ENCODE results near the gene NFX1.
A peak's percentile ranks its signal among the peaks of the same experiment; 100 is the strongest.
"Not testable (repeated sequence)": the region's sequence is repeated elsewhere in the genome, so short reads cannot be mapped to it uniquely, and the experiment has no call there.

NFX1 gene

GRCh38 chr9:33366979-33367480 lies 76.7 kb downstream of the NFX1 start:
- DNase-seq = no peak

DNA sequence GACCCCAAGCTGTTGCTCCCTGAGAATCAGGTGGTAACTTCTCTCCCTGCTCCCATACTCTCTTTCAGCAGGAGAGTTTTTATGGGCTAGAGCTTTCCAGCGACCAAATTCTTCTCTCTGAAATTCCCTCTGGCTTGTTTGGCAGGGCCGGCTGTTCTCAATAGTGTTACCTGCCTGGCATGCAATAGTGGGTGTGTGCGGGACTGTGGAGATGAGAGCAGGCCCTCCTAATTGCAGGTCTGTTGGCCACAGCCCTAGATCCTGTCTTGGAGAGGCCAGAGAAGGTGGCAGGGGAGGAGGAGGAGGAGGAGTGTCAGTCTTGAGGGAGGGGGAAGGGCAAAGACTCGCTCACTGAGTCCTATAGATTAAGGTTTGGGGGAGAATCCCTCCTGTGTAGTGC lies 82.6 kb downstream of the NFX1 start:
- DNase-seq = no peak

- DNase-seq = no peak
Observed at GRCh38 chr9:33374190-33374589, 83.9 kb downstream of the NFX1 start.

DNA sequence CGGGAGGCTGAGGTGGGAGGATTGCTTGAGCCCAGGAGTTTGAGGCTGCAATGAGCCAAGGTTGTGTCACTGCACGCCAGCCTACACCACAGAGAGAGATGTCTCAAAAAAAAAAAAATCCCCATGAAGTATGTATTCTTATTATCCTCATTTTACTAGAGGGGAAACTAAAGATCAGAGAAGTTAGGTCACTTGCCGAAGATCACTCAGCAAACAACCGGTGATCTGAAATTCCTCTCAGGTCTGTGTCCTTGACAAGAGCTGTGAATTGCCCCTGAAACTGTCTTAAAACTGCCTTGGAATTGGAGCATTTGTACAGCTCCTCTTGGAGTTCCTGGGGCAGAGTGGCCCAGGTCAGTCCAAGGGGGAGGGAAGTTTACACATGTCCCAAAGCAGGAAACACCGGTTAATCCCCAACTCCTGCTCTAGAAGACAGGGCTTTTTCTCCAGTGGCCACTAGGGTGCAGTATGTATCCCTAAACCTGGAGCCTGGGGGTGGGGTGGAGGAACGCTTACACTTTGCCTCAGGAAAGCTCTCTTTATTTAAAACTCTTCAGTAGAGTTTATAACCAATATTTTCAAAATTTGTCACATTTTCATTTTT lies 84.4 kb downstream of the NFX1 start:
- peak; percentile 69 to 76 for DNase-seq

DNA sequence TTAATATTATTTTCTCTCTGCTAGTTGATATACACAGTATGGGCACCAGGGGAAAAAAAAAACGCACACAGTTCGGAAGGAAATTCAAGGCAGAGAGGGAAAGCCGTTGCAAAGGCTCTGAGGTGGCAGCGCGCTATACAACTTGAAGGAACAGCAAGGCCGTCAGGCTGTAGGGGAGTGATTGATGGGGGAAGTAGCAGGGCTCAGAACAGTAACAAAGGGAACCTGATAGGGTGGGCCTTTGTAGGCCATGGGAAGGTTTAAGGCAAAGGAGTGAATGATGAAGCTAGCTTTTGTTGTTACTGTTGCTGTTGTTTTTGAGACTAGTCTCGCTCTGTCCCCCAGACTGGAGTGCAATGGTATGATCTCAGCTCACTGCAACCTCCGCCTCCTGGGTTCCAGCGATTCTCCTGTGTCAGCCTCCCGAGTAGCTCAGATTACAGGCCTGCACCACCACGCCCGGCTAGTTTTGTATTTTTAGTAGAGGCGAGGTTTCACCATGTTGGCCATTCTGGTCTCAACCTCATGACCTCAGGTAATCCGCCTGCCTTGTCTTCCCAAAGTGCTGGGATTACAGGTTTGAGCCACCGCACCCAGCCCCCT lies 85.0 kb downstream of the NFX1 start:
- DNase-seq = no peak

DNA sequence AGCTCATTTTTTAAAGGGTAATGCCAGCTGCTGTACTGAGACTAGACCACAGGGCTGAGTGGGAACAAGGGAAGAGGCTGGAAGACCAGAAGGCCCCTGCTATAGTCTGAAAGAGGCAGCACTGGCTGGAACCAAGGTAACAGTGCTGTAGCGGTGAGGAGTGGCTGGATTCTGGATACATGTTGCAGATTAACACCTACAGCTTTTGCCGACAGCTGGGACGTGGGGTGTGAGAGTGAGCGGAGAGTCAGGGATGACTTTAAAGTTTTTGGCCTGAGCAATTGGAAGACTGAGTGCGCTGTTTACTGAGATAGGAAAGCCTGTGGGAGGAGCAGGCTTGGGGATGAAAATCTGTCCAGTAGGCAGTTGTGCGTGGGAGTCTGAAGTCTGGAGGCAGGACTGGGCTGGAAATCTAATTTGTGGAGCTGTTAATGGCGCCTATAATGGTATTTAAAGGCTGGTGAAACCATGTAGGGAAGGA lies 85.6 kb downstream of the NFX1 start:
- DNase-seq = no peak

DNA sequence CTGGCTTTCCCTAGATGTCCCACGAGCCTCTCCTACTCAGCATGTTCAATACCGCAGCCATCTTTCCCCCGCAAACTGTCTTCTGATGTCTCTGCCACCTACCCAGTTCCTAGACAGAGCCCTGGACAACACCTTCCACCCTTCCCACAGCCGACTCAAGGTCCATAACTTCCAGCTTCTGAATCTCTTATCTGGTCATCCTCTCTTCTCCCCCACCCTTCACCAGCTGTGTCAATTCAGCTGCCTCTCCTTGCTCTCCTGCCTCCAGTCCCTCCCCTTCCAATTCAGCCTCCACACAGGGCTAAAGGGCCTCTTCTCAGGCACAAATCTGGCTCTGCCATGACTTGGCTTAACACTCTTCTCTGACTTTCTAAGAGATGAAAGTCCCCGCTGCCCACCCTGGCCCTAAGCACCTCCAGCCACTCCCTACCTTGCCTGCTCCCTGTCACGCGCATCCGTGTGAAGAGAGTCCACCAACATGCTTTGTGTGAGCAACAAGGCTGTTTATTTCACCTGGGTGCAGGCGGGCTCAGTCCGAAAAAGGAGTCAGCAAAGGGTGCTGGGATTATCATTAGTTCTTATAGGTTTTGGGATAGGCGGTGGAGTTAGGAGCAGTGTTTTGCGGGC lies 86.9 kb downstream of the NFX1 start:
- no peak for DNase-seq

GRCh38 chr9:33378121-33378795 lies 87.9 kb downstream of the NFX1 start:
- DNase-seq = no peak

- DNase-seq = no peak
Observed at GRCh38 chr9:33379666-33380389, 89.5 kb downstream of the NFX1 start.

DNA sequence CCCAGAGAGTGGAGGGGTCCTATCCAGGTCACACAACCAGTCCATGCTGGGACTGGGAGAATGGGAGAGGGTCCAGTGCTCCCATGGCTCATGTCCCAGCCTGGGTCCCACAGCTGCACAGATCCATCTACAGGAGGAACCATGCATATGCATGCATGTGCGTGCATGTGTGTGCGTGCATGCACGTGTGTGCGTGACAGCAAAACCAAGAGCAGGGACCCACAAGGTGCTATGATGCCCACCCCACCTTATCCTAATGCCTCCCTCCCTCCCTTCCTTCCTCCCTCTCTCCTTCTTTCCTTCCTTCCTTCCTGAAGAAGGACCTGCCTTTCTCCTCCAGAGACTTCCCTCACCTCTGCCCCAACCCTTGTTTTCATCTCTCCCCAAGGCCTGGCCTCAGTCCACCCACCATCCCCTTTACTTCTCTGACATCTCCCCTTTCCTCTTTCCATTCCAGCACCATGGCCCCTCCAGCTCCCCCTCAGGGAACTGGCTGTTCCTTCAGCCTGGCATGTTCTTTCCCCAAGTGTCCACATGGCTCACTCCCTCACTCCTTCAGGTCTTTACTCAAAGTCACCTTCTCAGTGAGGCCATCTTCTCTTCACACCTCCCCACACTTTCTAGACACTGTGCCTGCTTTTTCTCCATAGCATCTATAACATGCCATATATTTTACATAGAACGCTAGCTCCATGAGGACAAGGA lies 90.2 kb downstream of the NFX1 start:
- no peak for DNase-seq

DNA sequence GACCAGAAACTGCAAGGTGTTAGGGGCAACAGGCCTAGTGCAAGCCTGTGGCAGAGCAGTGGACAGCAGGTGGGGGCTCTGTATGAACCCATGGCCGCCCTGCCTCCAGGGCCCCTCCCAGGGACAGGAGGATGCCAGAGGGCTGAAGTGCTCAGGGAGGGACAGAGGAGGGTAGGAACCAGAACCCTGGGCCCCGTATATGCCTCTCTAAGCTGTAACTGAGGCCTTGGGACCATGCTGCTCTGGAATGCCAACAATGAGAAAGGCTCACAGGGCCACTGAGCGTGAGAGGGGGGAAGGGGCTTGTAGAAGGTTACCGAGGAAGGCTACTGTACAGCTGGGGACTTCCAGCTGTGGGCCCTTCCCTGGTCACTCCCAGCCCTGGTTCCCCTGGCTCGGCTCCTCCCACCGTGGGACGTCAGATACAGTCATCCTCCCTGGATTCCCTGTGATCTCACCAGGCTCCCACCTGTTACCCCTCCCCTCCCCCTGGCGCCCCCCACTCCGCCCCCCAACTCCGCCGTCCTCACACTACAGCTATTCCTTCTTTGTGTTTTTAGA lies 91.0 kb downstream of the NFX1 start:
- no peak for DNase-seq

- not testable (repeated sequence) for DNase-seq
Observed at GRCh38 chr9:33382397-33382796, 92.1 kb downstream of the NFX1 start.

DNA sequence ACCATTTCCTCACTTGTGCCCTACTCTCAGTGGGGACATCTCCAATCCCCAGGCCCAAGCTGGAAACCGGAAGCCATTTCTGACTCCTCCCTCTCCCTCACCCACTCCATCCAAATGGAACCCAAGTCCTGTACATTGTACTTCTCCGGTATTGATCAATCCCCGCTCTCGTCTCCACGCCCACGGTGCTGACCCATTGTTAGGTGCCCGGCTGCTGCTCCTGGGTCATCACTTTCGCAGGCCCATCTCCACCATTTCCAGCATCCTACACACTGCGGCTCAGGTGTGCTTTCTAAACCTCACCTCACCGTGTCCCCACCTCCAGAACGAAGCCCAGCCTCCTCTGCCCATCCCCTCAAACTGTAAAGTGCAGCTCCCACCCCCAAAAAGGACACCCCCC lies 93.1 kb downstream of the NFX1 start:
- DNase-seq = not testable (repeated sequence)

DNA sequence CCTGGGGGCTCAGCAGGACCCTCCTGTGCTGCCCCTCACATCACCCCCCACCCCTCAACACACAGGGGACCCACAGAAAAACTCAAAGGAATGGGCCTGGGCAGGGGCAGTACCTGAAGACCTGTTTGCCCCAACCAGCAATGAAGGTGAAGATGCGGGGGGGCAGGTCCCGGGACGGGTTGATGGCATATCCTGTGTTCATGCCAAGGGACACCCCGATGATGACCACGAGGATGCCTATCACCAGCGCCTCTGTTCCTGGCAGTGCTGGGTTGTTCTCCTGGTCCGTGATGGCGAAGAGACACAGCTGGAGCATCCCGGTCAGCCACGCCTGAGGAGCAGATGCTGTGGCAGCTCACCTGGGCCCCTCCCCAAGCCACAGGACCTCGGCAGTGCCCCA lies 95.2 kb downstream of the NFX1 start:
- not testable (repeated sequence) for DNase-seq

DNA sequence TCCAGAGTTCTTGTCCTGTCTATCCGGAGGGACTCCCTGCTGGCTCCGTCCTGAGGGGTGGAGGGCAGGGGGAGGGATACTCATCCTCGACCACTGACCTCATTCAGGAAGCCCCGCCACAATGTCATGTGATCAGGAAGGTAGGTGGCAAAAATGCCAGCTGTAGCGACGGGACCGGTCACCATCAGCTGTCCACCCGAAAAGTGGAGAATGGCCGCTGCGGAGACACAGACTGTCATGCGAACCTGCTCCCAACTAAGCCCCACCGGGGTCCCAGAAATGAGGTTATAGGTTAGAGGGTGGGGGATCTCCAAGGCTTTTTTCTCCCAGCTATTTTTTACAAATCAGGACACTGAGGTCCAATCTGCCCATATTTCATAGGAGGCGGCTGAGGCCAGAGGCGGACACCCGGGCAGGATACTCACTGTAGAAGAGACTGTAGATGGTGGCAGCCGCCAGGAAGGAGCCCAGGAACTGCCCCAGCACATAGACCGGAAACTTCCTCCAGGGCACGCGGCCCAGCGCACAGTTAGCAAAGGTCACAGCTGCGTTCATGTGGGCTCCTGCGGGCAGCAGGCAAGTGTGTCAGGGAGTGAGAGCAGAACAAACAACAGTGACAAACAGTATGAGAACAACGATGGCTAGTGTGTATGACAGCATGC lies 95.8 kb downstream of the NFX1 start:
- not testable (repeated sequence) for DNase-seq

- DNase-seq = not testable (repeated sequence)
Observed at GRCh38 chr9:33386641-33386996, 96.3 kb downstream of the NFX1 start.

- DNase-seq = not testable (repeated sequence)
Observed at GRCh38 chr9:33386998-33387397, 96.7 kb downstream of the NFX1 start.

DNA sequence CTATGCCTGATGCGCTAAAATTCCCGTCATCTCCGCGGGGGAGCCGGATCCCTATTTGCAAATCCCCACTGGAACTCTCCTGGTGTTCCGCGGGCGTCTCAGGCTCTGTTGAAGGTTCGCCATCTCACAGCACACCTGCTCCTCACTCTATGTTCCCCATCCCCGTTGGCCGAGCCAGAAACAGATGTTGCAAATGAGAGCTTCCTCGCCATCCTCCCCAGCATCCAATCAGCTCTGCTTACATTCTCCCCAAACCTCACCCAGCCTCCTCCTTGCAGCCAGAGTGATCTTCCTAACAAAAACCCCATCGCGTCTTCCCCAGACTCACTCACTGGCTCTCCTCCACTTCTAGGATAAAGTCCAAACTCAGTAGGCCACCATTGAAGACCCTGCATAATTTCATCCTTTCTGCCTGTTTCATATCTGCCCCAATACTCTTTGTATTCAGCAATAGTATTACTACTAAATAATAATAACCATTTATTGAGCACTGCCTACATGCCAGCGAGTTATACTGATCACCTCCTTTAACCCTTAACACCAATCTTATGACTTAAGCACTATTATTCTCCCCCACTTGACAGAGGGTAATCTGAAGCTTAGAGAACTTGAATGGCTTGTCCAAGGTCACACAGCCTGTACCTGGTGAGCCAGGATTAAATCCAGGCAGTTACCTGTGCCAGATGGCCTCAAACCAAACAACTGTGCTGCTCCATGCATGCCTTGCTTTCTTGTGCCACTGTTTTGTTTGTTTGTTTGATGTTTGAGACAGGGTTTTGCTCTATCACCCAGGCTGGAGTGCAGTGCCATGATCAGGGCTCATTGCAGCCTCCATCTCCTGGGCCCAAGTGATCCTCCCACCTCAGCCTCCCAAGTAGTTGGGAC lies 98.0 kb downstream of the NFX1 start:
- DNase-seq = no peak

DNA sequence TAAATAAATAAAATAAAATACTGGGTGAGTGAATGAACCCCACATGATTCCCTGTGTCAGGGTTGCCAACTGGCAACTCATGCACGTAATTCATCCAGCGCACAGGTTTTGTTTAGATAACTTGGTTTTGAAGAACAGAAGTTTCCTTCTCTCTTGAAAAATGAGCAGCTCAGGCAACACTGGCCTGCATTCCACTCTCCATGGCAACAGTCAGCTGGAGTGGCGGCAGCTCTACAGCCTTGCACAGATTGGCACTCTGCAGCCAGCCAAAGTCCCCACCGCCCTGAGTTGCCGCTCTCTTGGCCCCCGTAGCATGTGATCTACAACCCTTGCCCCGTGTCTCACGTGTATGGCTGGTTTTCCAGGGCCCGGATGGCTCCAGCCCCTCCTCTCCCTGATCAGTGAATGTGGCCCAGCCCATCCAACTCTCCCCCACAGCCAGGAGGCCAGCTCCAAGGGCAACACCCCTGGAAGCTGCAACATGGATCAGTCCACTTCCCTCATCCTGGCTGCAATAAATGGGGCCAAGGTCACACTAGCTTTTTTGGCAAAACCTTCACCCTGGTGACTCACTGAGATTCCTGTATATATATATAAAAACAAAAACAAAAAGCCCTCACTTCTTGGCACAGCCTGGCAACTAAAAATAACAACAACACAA lies 100.9 kb downstream of the NFX1 start:
- DNase-seq = not testable (repeated sequence)

- not testable (repeated sequence) for DNase-seq
Observed at GRCh38 chr9:33392591-33393021, 102.3 kb downstream of the NFX1 start.

All from activated CD4-positive, alpha-beta T cell treated with anti-CD3 and anti-CD28 coated beads, Interleukin-2, amount 50 U/mL, for 48 hours (primary cell).